K562 (cell line): ENCODE results near the gene CLSTN1. TPM values are rescaled to one million over a fixed set of nuclear protein-coding genes. Genes with fewer than 3 reads are reported as not detected.

Source experiments
- MED1 ChIP-seq: sonication (generic); formaldehyde crosslinking; IDR thresholded peaks from 2 replicates; pipeline ENCODE4 v1.8.1; 2023; ENCODE audit warnings: missing genetic modification reagents, borderline replicate concordance
- ZNF12 ChIP-seq: sonication (generic); formaldehyde crosslinking; IDR thresholded peaks from 2 replicates; pipeline ENCODE4 v1.4.0; 2020; ENCODE audit warnings: mild to moderate bottlenecking, missing genetic modification reagents
- ZNF212 ChIP-seq: fragments of 450-650 bp; formaldehyde crosslinking; IDR thresholded peaks from 2 replicates; pipeline ENCODE4 v1.4.0; 2020; ENCODE audit warnings: mild to moderate bottlenecking
- ZNF75A ChIP-seq: fragments of 450-650 bp; formaldehyde crosslinking; IDR thresholded peaks from 2 replicates; pipeline ENCODE4 v1.4.0; 2020; ENCODE audit warnings: mild to moderate bottlenecking
- polyA plus RNA-seq, 8 experiments: library from polyadenylated mRNA; depleted of rRNA in 4 of 8; stranded (reverse) in 5 of 8; unstranded in 3 of 8; fragments of >200 nt; fragmentation: Nextera tagmentation in 2 of 8; fragmentation: Illumina TruSeq in 1 of 8; extraction: Ambion mirVana in 2 of 8; extraction: Trizol in 1 of 8; gene quantifications; 2 replicates each; pipeline versions ENCODE4 v1.2.1 to v1.2.3, GENCODE V29; 2011 to 2014; ENCODE audit warnings: inconsistent platforms in 1 of 8, missing spikeins in 1 of 8
- total RNA-seq, 7 experiments: library from RNA; depleted of rRNA in 6 of 7; stranded (reverse); fragments of >200 nt in 6 of 7; fragmentation: Illumina TruSeq in 2 of 7; extraction: Trizol in 2 of 7; gene quantifications; 2 replicates each; pipeline versions ENCODE4 v1.2.1 to v1.2.3, GENCODE V29; 2011 to 2021; ENCODE audit warnings: low replicate concordance in 1 of 7
- TF ChIP-seq, protein P1 (sequence below), 2 experiments: fragments of 450-650 bp; formaldehyde crosslinking in 1 of 2; IDR thresholded peaks; 2 replicates each; pipeline versions ENCODE4 v1.4.0 to v1.6.1; 2014 to 2020; ENCODE audit warnings: mild to moderate bottlenecking in 2 of 2, borderline replicate concordance in 1 of 2, low read depth in 1 of 2
- TF ChIP-seq, protein P2 (sequence below), 3 experiments: IDR thresholded peaks in 2 of 3; conservative IDR thresholded peaks in 1 of 3; 2 replicates each; pipeline ENCODE4 v1.5.1; 2011 to 2012; ENCODE audit warnings: low read length in 3 of 3, mild to moderate bottlenecking in 3 of 3, control low read depth in 2 of 3, improper control_type of control experiment in 1 of 3, inconsistent platforms in 1 of 3, low read depth in 1 of 3, mixed read lengths in 1 of 3, moderate library complexity in 1 of 3; ENCODE audit not compliant: insufficient read depth in 2 of 3
- TF ChIP-seq, protein P3 (sequence below): sonication (generic); formaldehyde crosslinking; IDR thresholded peaks from 2 replicates; pipeline ENCODE4 v1.8.0; 2022; ENCODE audit warnings: mild to moderate bottlenecking, missing genetic modification reagents
- TF ChIP-seq, protein P4 (sequence below): fragments of 450-650 bp; formaldehyde crosslinking; IDR thresholded peaks from 2 replicates; pipeline ENCODE4 v1.4.0; 2020; ENCODE audit warnings: mild to moderate bottlenecking, moderate library complexity
- TF ChIP-seq, protein P5 (sequence below): fragments of 450-650 bp; IDR thresholded peaks from 2 replicates; pipeline ENCODE4 v1.6.1; 2018; ENCODE audit not compliant: partially characterized antibody

CLSTN1 gene
- total and polyA plus RNA-seq, 9 of the 15 experiments (the other 6 are each of a cell fraction or from before 2014, with no cell fraction given), result 1.1 to 32.5 (median 13.3) TPM

DNA sequence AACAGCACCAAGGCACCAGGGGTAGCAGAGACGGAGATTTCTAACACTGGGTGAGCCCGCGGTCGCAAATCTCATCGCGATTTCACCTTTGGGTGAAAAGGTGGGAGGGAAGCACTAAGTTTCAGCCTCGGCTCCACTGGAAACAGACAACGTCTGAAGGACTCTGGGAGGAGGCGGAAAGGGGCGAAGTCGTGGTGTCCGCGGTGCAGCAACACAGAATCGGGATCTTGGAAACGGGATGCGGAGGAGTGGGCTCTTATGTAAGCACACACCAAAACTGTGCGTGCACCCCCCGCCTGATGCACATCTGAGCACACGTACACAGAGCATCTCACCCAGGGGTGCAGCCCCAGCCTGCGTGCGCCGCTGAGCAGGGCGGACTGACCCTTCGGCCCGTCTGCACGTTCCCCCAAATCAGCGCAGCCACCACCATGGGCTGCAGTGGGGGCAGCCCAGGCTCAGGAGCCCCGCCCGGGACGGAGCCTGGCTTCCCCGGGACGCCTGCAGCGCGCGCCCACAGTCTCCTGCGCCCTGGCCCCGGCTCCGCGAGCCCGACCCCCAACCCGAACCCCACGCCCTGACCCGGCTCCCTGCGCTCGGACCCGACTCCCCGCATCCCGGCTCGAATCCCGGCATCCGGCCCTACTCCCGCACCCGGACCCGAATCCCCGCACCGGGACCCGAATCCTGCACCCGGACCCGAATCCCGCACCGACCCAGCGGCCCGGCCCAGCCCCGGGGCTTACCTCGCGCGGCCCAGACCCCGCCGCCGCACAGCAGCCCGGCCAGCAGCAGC is 670 bp downstream of the CLSTN1 start (continued):
- TF ChIP-seq, protein P1, sequence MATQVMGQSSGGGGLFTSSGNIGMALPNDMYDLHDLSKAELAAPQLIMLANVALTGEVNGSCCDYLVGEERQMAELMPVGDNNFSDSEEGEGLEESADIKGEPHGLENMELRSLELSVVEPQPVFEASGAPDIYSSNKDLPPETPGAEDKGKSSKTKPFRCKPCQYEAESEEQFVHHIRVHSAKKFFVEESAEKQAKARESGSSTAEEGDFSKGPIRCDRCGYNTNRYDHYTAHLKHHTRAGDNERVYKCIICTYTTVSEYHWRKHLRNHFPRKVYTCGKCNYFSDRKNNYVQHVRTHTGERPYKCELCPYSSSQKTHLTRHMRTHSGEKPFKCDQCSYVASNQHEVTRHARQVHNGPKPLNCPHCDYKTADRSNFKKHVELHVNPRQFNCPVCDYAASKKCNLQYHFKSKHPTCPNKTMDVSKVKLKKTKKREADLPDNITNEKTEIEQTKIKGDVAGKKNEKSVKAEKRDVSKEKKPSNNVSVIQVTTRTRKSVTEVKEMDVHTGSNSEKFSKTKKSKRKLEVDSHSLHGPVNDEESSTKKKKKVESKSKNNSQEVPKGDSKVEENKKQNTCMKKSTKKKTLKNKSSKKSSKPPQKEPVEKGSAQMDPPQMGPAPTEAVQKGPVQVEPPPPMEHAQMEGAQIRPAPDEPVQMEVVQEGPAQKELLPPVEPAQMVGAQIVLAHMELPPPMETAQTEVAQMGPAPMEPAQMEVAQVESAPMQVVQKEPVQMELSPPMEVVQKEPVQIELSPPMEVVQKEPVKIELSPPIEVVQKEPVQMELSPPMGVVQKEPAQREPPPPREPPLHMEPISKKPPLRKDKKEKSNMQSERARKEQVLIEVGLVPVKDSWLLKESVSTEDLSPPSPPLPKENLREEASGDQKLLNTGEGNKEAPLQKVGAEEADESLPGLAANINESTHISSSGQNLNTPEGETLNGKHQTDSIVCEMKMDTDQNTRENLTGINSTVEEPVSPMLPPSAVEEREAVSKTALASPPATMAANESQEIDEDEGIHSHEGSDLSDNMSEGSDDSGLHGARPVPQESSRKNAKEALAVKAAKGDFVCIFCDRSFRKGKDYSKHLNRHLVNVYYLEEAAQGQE (IDR thresholded peaks at IDR 0.05; ENCODE audit: borderline replicate concordance), result no peak
- TF ChIP-seq, protein P1 (CRISPR knock-in tag; IDR thresholded peaks at IDR 0.05; ENCODE audit: low read depth), result no peak
- TF ChIP-seq ZNF12 (CRISPR knock-in tag) (peak; percentile 51; the same call in 1 of the 2 replicates), ZNF212 (no peak), ZNF75A (no peak), MED1 (CRISPR knock-in tag) (no peak)
- TF ChIP-seq, protein P2, sequence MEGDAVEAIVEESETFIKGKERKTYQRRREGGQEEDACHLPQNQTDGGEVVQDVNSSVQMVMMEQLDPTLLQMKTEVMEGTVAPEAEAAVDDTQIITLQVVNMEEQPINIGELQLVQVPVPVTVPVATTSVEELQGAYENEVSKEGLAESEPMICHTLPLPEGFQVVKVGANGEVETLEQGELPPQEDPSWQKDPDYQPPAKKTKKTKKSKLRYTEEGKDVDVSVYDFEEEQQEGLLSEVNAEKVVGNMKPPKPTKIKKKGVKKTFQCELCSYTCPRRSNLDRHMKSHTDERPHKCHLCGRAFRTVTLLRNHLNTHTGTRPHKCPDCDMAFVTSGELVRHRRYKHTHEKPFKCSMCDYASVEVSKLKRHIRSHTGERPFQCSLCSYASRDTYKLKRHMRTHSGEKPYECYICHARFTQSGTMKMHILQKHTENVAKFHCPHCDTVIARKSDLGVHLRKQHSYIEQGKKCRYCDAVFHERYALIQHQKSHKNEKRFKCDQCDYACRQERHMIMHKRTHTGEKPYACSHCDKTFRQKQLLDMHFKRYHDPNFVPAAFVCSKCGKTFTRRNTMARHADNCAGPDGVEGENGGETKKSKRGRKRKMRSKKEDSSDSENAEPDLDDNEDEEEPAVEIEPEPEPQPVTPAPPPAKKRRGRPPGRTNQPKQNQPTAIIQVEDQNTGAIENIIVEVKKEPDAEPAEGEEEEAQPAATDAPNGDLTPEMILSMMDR (IDR thresholded peaks at IDR 0.05 in 2 of 3, conservative IDR thresholded peaks at IDR 0.05 in 1 of 3; ENCODE audit: insufficient read depth in 2 of 3, low read depth in 1 of 3, low read length in 3 of 3), result 0 out of 6 replicates have a peak, but pooled peaks of 1 of the 3 experiments have one; percentile 3
- TF ChIP-seq, protein P3, sequence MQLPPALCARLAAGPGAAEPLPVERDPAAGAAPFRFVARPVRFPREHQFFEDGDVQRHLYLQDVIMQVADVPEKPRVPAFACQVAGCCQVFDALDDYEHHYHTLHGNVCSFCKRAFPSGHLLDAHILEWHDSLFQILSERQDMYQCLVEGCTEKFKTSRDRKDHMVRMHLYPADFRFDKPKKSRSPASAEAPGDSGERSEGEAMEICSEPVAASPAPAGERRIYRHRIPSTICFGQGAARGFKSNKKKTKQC, result 0 out of 2 replicates have a peak, but pooled peaks have one; percentile 33
- TF ChIP-seq, protein P4, sequence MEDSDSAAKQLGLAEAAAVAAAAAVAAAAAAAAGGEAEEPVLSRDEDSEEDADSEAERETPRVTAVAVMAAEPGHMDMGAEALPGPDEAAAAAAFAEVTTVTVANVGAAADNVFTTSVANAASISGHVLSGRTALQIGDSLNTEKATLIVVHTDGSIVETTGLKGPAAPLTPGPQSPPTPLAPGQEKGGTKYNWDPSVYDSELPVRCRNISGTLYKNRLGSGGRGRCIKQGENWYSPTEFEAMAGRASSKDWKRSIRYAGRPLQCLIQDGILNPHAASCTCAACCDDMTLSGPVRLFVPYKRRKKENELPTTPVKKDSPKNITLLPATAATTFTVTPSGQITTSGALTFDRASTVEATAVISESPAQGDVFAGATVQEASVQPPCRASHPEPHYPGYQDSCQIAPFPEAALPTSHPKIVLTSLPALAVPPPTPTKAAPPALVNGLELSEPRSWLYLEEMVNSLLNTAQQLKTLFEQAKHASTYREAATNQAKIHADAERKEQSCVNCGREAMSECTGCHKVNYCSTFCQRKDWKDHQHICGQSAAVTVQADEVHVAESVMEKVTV (CRISPR knock-in tag), result no peak
- TF ChIP-seq, protein P5, sequence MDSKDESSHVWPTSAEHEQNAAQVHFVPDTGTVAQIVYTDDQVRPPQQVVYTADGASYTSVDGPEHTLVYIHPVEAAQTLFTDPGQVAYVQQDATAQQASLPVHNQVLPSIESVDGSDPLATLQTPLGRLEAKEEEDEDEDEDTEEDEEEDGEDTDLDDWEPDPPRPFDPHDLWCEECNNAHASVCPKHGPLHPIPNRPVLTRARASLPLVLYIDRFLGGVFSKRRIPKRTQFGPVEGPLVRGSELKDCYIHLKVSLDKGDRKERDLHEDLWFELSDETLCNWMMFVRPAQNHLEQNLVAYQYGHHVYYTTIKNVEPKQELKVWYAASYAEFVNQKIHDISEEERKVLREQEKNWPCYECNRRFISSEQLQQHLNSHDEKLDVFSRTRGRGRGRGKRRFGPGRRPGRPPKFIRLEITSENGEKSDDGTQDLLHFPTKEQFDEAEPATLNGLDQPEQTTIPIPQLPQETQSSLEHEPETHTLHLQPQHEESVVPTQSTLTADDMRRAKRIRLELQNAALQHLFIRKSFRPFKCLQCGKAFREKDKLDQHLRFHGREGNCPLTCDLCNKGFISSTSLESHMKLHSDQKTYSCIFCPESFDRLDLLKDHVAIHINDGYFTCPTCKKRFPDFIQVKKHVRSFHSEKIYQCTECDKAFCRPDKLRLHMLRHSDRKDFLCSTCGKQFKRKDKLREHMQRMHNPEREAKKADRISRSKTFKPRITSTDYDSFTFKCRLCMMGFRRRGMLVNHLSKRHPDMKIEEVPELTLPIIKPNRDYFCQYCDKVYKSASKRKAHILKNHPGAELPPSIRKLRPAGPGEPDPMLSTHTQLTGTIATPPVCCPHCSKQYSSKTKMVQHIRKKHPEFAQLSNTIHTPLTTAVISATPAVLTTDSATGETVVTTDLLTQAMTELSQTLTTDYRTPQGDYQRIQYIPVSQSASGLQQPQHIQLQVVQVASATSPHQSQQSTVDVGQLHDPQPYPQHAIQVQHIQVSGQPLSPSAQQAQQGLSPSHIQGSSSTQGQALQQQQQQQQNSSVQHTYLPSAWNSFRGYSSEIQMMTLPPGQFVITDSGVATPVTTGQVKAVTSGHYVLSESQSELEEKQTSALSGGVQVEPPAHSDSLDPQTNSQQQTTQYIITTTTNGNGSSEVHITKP, result peak; percentile 12
